GM12878 (cell line): ENCODE results near the gene PHACTR3.

Experiments
- ATF7 ChIP-seq: fragments of 450-650 bp; IDR thresholded peaks from 2 replicates; pipeline ENCODE4 v1.6.1; 2016; ENCODE audit warnings: low read depth, mild to moderate bottlenecking
- HDAC2 ChIP-seq: fragments of 200-600 bp; sonication (generic); IDR thresholded peaks from 2 replicates; pipeline ENCODE4 v1.6.1; 2017
- POLR2AphosphoS5 ChIP-seq: IDR thresholded peaks from 2 replicates; pipeline ENCODE4 v1.6.1; 2011; ENCODE audit warnings: mild to moderate bottlenecking, low read length, inconsistent platforms
- ZNF622 ChIP-seq: fragments of 450-650 bp; IDR thresholded peaks from 2 replicates; pipeline ENCODE4 v1.6.1; 2017; ENCODE audit warnings: mild to moderate bottlenecking, inconsistent platforms

DNA sequence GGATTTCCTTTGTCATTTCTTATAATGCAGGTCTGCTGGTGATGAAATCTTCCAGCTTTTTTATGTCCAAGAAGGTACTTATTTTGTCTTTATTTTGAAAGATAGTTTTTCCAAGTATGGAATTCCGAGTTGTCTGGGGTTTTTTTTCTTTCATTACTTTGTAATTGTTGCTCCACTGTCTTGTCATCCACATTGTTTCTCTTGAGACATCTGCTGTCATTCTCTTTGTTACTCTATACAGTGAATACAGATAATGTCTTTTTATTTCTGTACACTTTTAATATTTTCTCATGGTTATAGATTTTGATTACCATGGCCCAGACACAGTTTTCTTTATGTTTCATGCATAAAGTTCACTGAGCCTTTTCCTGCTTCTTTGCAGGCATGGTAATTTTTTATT lies 196.0 kb downstream of the PHACTR3 start:
- no peak for TF ChIP-seq ZNF622
- no peak for TF ChIP-seq POLR2AphosphoS5
- no peak for TF ChIP-seq ATF7
- no peak for TF ChIP-seq HDAC2
